ENCODE measurements around the gene DDI2. TPM values are rescaled to one million over a fixed set of nuclear protein-coding genes. Genes with fewer than 3 reads are reported as not detected.
"Not testable (repeated sequence)": the region's sequence is repeated elsewhere in the genome, so short reads cannot be mapped to it uniquely, and the experiment has no call there.

Gene DDI2
- polyA plus RNA-seq (ENCODE audit: insufficient read length in 4 of 4): 10 to 100 TPM; 18.4 to 22.2 (median 19.4) TPM

- DNase-seq (ENCODE audit: low read depth in 4 of 4, low spot score in 3 of 4): peak; percentile 89 to 97 (median 96)
These were observed at the start of gene DDI2 for GRCh38 chr1:15617173-15618076. DDI2 (plus strand) TSS chr1:15617458; CDS start chr1:15617671, 213 bp downstream.

GRCh38 chr1:15568387-15569073 is 48.7 kb upstream of the DDI2 start:
- DNase-seq (ENCODE audit: low read depth in 4 of 4, low spot score in 3 of 4): no peak

- no peak for DNase-seq (ENCODE audit: low read depth in 4 of 4, low spot score in 3 of 4)
These were observed 46.4 kb upstream of the DDI2 start for GRCh38 chr1:15570861-15571260.

GRCh38 chr1:15571266-15571665 is 46.0 kb upstream of the DDI2 start:
- no peak for DNase-seq (ENCODE audit: low read depth in 4 of 4, low spot score in 3 of 4)

- DNase-seq (ENCODE audit: low read depth in 4 of 4, low spot score in 3 of 4): no peak
These were observed 43.8 kb upstream of the DDI2 start for GRCh38 chr1:15573477-15573876.

GRCh38 chr1:15574741-15575140 is 42.5 kb upstream of the DDI2 start:
- DNase-seq (ENCODE audit: low read depth in 4 of 4, low spot score in 3 of 4): no peak

- no peak for DNase-seq (ENCODE audit: low read depth in 4 of 4, low spot score in 3 of 4)
These were observed 41.6 kb upstream of the DDI2 start for GRCh38 chr1:15575549-15576150.

- DNase-seq (ENCODE audit: low read depth in 4 of 4, low spot score in 3 of 4): no peak
These were observed 39.6 kb upstream of the DDI2 start for GRCh38 chr1:15577691-15578090.

GRCh38 chr1:15578921-15579682 is 38.2 kb upstream of the DDI2 start:
- DNase-seq (ENCODE audit: low read depth in 4 of 4, low spot score in 3 of 4): no peak

- DNase-seq (ENCODE audit: low read depth in 4 of 4, low spot score in 3 of 4): no peak
These were observed 37.6 kb upstream of the DDI2 start for GRCh38 chr1:15579683-15580047.

GRCh38 chr1:15583016-15583706 is 34.1 kb upstream of the DDI2 start:
- no peak for DNase-seq (ENCODE audit: low read depth in 4 of 4, low spot score in 3 of 4)

GRCh38 chr1:15584489-15585363 is 32.5 kb upstream of the DDI2 start, which contains the start of gene AGMAT:
AGMAT (minus strand) TSS chr1:15585051; CDS start chr1:15584967, 84 bp downstream.
- no peak for DNase-seq (ENCODE audit: low read depth in 4 of 4, low spot score in 3 of 4)

GRCh38 chr1:15592285-15592684 is 25.0 kb upstream of the DDI2 start:
- no peak for DNase-seq (ENCODE audit: low read depth in 4 of 4, low spot score in 3 of 4)

- no peak for DNase-seq (ENCODE audit: low read depth in 4 of 4, low spot score in 3 of 4)
These were observed 21.2 kb upstream of the DDI2 start for GRCh38 chr1:15595809-15596617.

GRCh38 chr1:15598436-15598835 is 18.8 kb upstream of the DDI2 start:
- no peak for DNase-seq (ENCODE audit: low read depth in 4 of 4, low spot score in 3 of 4)

GRCh38 chr1:15603050-15603965 is 13.9 kb upstream of the DDI2 start:
- DNase-seq (ENCODE audit: low read depth in 4 of 4, low spot score in 3 of 4): peak; percentile 90 to 93 (median 92)

- not testable (repeated sequence) for DNase-seq (ENCODE audit: low read depth in 4 of 4, low spot score in 3 of 4)
These were observed 13.3 kb upstream of the DDI2 start for GRCh38 chr1:15603966-15604282.

Data from right renal pelvis (tissue), 4 donors.